Retinal pigment epithelial cell (primary cell): ENCODE measurements around the gene NCLN.

Experiments used
- DNase-seq: peaks from one replicate; pipeline ENCODE4 v3.0.0-alpha.2; 2010; ENCODE audit warnings: low read depth
- H3K4me3 ChIP-seq: 2 replicates; pipeline ENCODE4 v1.5.1; 2011; ENCODE audit warnings: mild to moderate bottlenecking, low read length, control low read depth, moderate library complexity
- TF ChIP-seq, protein P1 (sequence below): conservative IDR thresholded peaks from 2 replicates; pipeline ENCODE4 v1.5.1; 2011; ENCODE audit warnings: low read depth, low read length, control low read depth, inconsistent platforms

Gene NCLN

DNA sequence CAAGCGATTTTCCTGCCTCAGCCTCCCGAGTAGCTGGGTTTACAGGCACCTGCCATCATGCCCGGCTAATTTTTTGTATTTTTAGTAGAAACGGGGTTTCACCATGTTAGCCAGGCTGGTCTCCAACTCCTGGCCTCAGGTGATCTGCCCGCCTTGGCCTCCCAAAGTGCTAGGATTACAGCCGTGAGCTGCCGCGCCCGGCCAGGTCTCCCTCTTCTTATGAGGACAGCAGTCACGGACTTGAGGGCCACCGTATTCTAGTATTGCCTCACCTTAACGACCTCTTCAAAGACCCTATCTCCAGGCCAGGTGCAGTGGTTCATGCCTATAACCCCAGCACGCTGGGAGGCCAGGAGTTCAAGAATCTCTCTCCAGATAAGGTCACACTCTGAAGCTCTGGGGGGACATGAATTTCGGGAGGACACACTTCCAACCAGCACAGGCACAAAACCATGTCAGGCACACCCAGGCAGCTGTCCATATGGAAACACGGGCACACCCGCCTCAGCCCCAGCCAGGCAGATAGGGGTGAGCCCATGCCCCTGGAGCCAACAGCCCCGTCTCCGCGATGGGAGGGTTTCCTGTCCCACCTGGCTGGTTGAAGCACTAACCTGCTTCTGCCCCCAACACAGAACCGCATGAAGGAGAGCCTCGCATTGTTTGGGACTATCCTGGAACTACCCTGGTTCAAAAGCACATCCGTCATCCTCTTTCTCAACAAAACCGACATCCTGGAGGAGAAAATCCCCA is 28.5 kb upstream of the NCLN start:
- DNase-seq = no peak
- no peak overlapping the region for H3K4me3 ChIP-seq
- TF ChIP-seq, protein P1, sequence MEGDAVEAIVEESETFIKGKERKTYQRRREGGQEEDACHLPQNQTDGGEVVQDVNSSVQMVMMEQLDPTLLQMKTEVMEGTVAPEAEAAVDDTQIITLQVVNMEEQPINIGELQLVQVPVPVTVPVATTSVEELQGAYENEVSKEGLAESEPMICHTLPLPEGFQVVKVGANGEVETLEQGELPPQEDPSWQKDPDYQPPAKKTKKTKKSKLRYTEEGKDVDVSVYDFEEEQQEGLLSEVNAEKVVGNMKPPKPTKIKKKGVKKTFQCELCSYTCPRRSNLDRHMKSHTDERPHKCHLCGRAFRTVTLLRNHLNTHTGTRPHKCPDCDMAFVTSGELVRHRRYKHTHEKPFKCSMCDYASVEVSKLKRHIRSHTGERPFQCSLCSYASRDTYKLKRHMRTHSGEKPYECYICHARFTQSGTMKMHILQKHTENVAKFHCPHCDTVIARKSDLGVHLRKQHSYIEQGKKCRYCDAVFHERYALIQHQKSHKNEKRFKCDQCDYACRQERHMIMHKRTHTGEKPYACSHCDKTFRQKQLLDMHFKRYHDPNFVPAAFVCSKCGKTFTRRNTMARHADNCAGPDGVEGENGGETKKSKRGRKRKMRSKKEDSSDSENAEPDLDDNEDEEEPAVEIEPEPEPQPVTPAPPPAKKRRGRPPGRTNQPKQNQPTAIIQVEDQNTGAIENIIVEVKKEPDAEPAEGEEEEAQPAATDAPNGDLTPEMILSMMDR = no peak

DNA sequence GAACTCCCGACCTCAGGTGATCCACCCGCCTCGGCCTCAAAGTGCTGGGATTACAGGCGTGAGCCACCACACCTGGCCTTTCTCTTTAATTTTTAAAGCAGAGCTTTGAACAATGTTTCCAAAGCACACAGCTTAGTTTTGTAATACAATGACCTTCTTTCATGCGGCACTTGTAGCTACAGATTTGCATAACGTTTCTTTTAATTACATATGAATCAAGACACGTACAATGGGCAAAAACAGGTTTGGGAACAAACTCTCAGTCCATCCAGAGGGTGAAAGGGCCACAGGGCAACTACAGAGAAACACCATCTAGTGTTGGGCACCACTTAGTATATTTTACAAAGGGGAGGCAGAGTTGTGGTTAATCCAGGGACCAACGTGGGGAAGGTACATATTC is 26.2 kb upstream of the NCLN start:
- DNase-seq = no peak
- no peak overlapping the region for H3K4me3 ChIP-seq
- TF ChIP-seq, protein P1 = no peak

DNA sequence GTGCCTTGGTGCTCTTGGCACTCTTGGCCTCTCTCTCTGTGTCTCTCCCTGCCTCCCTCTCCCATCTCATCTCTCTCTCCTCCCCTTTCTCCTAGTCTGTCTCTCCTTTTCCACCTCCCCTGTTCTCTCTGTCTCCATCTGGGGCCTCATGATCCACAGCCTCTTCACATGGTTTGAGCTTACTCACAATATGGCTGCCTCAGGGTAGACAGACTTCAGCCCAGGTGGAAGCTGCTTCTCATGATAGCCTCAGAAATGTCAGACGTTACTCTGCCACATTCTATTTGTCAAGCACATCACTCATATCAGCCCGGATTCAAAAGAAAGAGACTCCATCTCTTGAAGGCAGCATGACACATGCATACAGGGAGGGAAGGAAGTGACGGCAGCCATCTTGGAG is 25.5 kb upstream of the NCLN start:
- no peak for DNase-seq
- TF ChIP-seq, protein P1 = no peak
- no peak overlapping the region for H3K4me3 ChIP-seq

DNA sequence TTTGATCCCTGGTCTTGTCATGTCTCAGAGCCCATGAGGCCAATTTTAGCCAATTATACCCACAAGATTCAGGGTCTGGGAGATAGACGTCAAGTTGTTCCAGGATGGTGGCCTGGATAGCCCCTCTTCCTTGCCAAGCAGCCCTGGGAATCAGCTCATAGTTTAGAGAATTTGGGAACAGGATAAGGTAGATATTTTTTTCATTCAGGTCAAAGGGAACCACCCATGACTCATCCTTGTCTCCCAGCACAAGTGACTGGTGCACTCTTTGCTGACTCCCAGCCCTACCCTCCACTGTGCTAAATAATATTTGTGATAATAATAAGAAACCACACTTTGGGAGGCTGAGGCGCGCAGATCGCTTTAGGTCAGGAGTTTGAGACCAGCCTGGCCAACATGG is 24.3 kb upstream of the NCLN start:
- H3K4me3 ChIP-seq = no peak overlapping the region
- TF ChIP-seq, protein P1 = no peak
- DNase-seq = no peak

DNA sequence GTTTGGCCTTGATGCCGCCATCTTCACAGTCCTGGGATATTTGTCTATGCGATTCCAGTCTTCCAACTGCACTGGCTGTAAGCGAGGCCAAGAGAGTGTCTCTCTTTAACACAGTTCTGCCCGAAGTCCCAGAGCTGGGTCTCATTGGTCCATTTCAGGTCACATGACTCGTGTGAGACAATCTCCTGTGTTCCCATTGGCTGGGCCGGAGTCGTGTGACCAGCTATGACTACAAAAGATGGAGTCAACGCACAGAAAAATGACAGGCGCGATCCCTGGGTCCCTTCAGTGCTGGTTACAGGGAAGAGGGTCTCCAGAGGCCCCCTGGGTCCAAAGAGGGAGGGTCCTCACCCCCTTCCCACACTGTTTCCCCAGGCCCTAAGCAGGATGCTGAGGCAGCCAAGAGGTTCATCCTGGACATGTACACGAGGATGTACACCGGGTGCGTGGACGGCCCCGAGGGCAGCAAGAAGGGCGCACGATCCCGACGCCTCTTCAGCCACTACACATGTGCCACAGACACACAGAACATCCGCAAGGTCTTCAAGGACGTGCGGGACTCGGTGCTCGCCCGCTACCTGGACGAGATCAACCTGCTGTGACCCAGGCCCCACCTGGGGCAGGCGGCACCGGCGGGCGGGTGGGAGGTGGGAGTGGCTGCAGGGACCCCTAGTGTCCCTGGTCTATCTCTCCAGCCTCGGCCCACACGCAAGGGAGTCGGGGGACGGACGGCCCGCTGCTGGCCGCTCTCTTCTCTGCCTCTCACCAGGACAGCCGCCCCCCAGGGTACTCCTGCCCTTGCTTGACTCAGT is 23.1 kb upstream of the NCLN start:
- no peak overlapping the region for H3K4me3 ChIP-seq
- TF ChIP-seq, protein P1 = no peak
- no peak for DNase-seq

DNA sequence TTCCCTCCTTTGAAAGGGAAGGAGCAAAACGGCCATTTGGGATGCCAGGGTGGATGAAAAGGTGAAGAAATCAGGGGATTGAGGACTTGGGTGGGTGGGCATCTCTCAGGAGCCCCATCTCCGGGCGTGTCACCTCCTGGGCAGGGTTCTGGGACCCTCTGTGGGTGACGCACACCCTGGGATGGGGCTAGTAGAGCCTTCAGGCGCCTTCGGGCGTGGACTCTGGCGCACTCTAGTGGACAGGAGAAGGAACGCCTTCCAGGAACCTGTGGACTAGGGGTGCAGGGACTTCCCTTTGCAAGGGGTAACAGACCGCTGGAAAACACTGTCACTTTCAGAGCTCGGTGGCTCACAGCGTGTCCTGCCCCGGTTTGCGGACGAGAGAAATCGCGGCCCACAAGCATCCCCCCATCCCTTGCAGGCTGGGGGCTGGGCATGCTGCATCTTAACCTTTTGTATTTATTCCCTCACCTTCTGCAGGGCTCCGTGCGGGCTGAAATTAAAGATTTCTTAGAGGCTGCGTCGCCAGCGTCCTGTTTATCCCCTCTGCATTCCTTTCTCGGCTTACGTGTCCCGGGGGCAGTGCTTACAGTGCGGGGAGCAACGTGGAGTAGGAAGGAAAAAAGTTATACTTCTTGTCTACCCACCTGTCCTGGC is 22.4 kb upstream of the NCLN start:
- no peak for DNase-seq
- peak overlapping the region; percentile 22 for H3K4me3 ChIP-seq
- TF ChIP-seq, protein P1 = peak; percentile 96
